Measurements from ENCODE around the gene URAD.

The URAD gene

GRCh38 chr13:28000567-28000966 lies 12.1 kb upstream of the URAD start:
- DNase-seq (ENCODE audit: low read depth), result no peak

- DNase-seq (ENCODE audit: low read depth), result no peak
Measured at GRCh38 chr13:27997904-27998522, 9.5 kb upstream of the URAD start.

DNA sequence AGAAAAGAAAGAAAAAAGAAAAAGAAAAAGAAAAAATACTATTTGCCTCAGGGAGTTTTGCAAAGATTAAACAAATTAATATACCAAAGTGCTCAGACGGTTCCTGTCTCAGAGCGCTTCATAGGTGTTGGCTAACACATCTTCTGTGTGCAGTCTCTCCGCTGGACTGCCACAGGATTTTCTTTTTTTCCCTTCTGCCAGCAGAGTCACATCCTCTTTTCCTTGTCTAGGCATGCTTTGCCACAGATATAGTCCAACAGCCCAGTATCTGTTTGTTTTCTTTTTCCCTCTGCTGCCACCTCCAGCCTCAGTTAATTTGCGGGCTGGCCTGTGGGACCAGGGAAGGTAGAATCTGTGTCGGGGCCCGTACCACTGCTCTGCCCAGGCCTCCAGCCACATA lies 3.4 kb upstream of the URAD start:
- no peak for DNase-seq (ENCODE audit: low read depth)

- DNase-seq (ENCODE audit: low read depth), result no peak
Measured at GRCh38 chr13:27985600-27985999, 2.9 kb downstream of the URAD start.

DNA sequence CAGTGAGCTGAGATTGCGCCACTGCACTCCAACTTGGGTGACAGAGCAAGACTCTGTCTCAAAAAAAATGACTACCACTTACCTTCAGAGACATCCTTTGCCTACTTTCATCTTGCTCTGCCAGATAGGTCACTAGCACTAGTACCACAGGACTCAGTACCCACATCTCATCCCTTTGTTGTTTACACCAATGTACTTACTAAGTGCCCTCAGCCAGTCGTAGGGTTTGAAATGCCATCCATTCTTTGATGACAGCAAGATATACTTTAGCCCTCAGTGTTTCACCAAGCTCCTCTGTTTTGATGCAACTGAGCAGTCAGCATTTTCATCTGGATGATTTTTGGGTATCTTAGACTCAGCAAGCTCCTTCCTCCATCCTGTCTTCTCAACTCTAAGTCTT lies 6.1 kb downstream of the URAD start:
- no peak for DNase-seq (ENCODE audit: low read depth)

DNA sequence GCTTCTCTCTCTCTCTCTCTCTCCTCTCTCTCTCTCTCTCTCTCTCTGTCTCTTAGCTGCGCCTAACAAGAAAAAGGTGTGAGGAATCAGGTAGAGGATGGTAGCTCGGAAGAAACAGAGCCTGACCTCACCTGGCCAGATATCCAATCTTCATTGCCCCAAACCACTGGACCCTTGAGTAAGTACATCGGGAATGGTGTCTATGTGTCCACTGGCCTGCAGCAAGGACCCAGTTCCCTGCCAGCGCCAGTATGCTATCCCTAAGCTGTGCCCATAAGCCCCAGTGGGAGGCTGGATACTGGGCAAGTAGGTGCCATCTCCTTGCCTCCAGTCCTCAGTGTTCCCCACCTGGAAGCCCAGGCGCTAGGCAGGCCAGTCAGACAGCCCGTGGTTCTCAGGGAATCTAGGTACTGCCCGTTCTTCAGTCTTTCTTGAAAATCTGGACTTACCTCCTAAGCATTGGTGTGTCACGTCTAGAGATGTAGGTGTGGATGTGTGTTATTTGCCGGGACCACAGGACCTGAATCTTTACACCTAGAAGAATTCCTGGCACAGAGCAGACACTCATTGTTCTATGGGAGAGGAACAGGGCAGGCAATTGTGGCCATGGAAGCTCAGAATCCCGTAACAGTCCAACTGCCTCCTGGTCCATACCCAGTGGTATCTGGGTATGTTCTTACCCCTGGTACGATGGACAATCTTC lies 7.3 kb downstream of the URAD start:
- no peak for DNase-seq (ENCODE audit: low read depth)

- no peak for DNase-seq (ENCODE audit: low read depth)
Measured at GRCh38 chr13:27980280-27980998, 8.1 kb downstream of the URAD start.

- DNase-seq (ENCODE audit: low read depth), result no peak
Measured at GRCh38 chr13:27979765-27980279, 8.7 kb downstream of the URAD start.

DNA sequence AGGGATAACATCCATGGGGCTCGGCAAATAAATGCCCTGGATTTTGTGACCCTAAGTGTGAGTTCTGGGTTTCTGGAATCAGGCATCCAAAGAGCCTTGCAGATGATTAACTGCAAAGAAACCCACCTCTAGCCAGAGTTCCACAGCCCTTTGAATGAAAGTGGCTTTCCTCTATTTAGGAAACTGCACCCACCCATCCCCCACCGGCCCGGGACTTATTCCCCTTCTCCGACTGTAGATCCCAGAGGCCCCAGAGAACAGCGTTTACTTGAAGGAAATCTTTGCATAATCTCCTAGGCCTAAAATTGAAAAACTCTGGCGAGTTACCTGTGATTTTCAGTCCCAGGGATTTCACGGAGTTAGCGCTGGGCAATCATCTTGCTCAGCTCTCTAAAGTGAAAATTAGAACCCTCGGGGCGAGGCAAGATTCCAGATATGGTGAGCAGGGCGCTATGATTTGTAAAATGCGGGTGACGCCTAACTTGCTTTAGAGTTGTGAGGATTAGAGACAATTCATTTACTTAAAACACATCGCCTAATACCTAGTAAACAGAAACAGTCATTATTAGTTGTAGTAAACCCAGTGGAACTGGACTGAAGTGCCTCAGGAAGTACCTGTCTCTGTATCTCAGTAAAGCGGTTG lies 9.4 kb downstream of the URAD start:
- no peak for DNase-seq (ENCODE audit: low read depth)

GRCh38 chr13:27978301-27978968 lies 10.1 kb downstream of the URAD start:
- DNase-seq (ENCODE audit: low read depth), result no peak

DNA sequence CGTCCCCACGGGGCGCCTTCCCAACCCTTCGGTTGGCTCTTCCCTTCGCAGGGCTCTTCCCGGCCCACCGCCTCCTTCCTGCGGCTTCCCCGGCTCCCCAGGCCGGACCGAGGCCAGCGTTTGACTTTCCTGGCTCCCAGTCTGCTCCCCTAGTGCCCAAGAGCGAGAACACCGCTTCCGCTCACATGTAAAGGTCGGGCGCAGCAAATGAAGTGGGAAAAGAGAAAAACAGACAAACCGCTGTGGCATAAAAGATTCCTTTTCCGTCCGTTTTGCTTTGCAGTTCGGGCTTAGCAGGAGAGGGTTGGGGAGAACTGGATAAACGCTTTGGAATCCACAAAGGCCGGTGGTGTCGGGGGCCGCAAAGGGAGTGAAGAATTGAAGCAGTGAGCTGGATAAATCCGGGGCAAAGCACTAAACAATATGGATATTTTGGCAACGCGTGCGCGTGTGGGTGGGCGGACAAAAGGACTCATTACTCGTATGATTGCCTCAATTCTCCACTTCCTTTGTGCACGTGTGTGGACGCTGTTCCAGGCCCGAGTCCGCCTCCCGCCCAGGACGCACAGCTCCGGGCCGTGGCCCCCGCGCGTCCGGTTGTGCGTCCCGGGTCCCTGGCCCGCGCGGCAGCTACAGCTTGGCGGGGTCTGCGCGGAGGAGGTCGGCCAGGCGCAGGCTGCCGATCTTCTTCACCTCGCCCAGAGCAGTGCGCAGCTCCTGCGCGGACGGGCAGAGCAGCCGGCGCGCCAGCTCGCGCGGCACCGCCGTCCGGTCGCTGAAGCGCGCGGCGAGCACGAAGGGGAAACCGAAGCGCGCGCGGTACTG lies 10.8 kb downstream of the URAD start:
- no peak for DNase-seq (ENCODE audit: low read depth)

GRCh38 chr13:27976362-27977091 lies 12.0 kb downstream of the URAD start:
- DNase-seq (ENCODE audit: low read depth), result no peak

GRCh38 chr13:27975564-27976361 lies 12.7 kb downstream of the URAD start:
- DNase-seq (ENCODE audit: low read depth), result no peak

- no peak for DNase-seq (ENCODE audit: low read depth)
Measured at GRCh38 chr13:27973961-27974662, 14.4 kb downstream of the URAD start.

DNA sequence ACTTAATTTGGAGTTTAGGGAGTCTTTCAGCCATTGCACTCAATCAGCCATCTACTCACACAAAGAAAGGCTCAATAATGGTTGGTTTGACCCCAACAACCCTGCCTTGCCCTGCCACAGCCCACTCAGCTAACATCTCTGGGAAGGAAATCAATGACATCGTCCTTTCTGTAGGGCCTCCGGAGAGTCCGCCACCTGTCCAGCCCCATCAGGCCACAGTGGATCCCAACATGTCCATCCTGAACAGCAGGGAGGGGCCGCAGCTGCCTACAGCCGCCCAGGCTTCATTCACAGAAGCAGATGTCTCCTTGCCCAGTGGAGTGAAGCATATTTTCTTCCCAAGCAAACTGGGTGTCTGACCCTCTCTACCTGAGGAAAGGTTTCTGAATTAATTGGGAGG lies 15.2 kb downstream of the URAD start:
- DNase-seq (ENCODE audit: low read depth), result no peak

DNA sequence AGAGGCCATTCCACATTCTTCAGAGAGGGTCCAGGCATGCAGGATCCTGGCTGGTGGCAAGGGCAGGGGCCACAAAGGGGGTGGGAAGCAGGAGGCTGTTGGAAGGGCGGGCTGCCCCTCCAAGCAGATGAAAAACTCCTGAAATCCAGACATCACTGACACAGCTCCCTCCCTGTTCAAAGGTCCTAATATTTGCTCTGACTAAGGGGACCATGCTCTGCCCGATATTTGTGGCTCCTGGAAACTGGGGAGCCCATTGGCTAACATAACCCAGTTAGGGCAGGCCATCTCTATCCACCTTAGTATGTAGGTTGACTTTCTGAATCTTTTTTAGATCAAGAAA lies 16.0 kb downstream of the URAD start:
- no peak for DNase-seq (ENCODE audit: low read depth)

DNA sequence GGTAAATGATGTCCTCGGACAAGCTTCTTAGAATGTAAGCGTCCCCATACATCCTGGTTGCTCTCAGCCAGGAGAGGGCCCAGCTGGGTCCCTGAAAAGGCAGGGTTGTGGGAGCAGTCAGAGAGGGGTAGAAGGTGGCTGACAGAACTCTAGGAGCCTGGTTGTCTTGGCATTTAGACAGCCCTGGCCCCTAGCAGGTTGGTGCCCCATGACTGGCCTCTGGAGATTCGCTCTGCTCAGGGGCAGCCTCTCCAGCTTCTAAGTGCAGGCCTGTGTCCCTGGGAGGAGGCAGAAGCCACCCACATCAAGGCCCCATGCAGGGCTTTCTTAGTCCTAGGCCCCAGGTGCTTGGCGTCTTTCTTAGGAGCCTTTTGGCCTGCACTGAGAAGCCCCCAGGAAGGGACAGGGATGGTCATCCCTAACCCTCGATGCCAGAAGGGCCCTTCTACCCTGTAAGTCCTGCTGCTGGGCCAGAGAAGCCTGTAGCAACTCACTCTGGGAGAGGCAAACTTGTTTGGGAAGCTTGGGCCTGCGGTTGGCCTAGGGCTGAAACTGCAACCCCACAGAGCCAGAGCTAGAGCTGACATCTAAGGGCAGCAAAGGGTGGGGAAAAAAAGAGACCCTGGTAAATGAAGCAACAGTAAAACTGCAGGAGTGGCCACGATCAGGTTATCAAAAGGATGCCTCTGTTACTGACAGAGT lies 16.6 kb downstream of the URAD start:
- no peak for DNase-seq (ENCODE audit: low read depth)

DNA sequence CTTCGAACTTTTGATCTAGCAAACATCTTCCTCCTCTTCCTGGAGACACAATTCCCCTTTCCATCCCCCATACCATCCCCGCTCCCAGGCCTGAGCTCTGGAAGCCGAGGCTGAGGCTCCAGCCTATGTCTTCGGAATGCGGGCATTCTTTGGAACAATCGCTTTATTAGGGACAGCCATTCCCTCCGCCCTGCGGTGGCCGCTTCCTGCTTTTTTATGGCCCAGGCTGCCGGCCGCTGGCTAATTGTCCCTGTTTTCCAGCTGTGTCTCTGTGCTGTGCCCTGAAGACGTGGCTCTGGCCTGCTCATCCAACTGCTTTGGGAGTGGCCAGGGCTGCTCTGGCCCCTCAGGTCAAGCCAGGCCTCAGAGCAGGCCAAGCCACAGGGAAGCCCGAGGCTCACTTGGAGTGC lies 17.3 kb downstream of the URAD start:
- DNase-seq (ENCODE audit: low read depth), result no peak

Data from stimulated activated CD8-positive, alpha-beta memory T cell treated with anti-CD3 and anti-CD28 coated beads, Interleukin-15, amount 100 ng/mL, for 1 hour (primary cell).